Left lung (tissue), 10 donors: ENCODE results near the gene KHK. TPM values are rescaled to one million over a fixed set of nuclear protein-coding genes. Genes with fewer than 3 reads are reported as not detected.

Experiments
- ATAC-seq: fragments of 200-7000 bp; cut with Tn5 transposase; one replicate; pipeline ENCODE4 v1.9.1; 2020; ENCODE audit warnings: moderate library complexity
- DNase-seq, 4 donors: peaks; one replicate each; pipeline ENCODE4 v3.0.0-alpha.2; 2013 to 2020
- H3K27ac ChIP-seq, 2 donors: fragments of 200-600 bp; sonication (generic) in 1 of 2; one replicate each; pipeline versions ENCODE4 v1.5.0 to v1.8.0; 2020 to 2021
- H3K27me3 ChIP-seq, 2 donors: fragments of 200-600 bp; sonication (generic) in 1 of 2; one replicate each; pipeline versions ENCODE4 v1.5.0 to v1.8.0; 2020 to 2021
- H3K36me3 ChIP-seq, 2 donors: fragments of 200-600 bp; sonication (generic) in 1 of 2; one replicate each; pipeline versions ENCODE4 v1.5.0 to v1.8.0; 2020 to 2021
- H3K4me1 ChIP-seq, 2 donors: fragments of 200-600 bp; one replicate each; pipeline ENCODE4 v1.8.0; 2021
- H3K4me3 ChIP-seq, 2 donors: fragments of 200-600 bp; sonication (generic) in 1 of 2; one replicate each; pipeline versions ENCODE4 v1.5.0 to v1.8.0; 2020 to 2021; ENCODE audit warnings: mild to moderate bottlenecking in 1 of 2
- H3K9me3 ChIP-seq, 2 donors: fragments of 200-600 bp; sonication (generic) in 1 of 2; one replicate each; pipeline versions ENCODE4 v1.5.0 to v1.8.0; 2020 to 2021
- intact Hi-C, 2 donors: fragments of 100-400 bp; cut with DNase I; formaldehyde crosslinking; loops; one replicate each; pipeline versions ENCODE4 v1.11.2 to v1.14.2; 2022
- polyA plus RNA-seq, 6 donors: library from polyadenylated mRNA; unstranded; fragments of 120-200 nt; gene quantifications; one replicate each; pipeline ENCODE4 v1.2.1, GENCODE V29; 2013; ENCODE audit not compliant: insufficient read length in 6 of 6
- total RNA-seq, 2 donors: library from RNA; stranded (reverse); fragmentation: NEBNext Ultra II Directional; extraction: Animal tissue kit (Norgen Biotek cat#: 25700); gene quantifications; one replicate each; pipeline ENCODE4 v1.2.1, GENCODE V29; 2021
- TF ChIP-seq, protein P1 (sequence below), 2 donors: fragments of 200-600 bp; sonication (generic) in 1 of 2; IDR thresholded peaks; one replicate each; pipeline versions ENCODE4 v1.5.0 to v1.8.0; 2021; ENCODE audit warnings: antibody characterized with exemption in 2 of 2
- donor health status: DM: no; HTN: yes; CAD: no.
- donor health status: DM: no; HTN: no; CAD: no.

The KHK gene
- total and polyA plus RNA-seq, 8 donors: 3.8 to 11.5 (median 4.6) TPM

DNA sequence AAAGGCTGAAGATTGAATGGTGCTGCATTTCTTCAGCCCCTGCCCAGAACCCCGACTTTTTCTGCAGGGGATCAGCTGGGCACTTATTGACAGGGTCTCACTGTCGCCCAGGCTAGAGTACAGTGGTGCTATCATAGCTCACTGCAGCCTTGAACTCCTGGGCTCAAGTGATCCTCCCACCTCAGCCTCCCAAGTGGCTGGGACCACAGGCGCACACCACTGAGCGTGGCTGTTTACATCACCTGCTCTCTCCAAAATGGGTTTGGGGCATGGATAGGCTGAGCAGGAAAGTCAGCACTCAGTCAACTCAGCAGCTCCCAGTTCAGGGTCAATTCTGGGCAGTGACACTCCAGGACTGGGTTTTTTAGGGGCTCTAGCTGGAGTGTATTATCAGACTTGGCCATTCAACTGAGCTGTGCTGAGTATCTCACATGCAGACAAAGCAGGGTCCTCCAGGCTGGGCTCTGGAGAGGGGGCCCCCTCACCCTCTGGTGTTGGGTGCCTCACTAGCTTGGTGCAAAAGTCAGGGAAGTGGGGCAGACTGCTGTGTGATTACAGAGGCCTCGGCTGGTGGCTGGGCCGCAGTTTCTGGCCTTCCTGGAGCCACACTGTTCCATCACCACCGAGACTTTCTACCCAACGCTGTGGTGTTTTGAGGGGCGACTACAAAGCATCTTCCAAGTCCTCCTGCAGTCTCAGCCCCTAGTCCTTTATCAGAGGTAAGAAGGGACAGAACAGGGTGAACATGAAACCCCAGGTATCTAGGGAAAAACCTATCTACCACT, 41.5 kb downstream of the KHK start:
- no peak overlapping the region for H3K27ac ChIP-seq
- H3K4me1 ChIP-seq: peaks cover 3 to 14% of the 10 kb centered on the region in 2 donors
- ATAC-seq (no peak), DNase-seq (no peak)
- no peaks in the 10 kb centered on the region for H3K27me3 ChIP-seq
- TF ChIP-seq, protein P1, sequence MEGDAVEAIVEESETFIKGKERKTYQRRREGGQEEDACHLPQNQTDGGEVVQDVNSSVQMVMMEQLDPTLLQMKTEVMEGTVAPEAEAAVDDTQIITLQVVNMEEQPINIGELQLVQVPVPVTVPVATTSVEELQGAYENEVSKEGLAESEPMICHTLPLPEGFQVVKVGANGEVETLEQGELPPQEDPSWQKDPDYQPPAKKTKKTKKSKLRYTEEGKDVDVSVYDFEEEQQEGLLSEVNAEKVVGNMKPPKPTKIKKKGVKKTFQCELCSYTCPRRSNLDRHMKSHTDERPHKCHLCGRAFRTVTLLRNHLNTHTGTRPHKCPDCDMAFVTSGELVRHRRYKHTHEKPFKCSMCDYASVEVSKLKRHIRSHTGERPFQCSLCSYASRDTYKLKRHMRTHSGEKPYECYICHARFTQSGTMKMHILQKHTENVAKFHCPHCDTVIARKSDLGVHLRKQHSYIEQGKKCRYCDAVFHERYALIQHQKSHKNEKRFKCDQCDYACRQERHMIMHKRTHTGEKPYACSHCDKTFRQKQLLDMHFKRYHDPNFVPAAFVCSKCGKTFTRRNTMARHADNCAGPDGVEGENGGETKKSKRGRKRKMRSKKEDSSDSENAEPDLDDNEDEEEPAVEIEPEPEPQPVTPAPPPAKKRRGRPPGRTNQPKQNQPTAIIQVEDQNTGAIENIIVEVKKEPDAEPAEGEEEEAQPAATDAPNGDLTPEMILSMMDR (IDR thresholded peaks at IDR 0.05): no peak
- H3K36me3 ChIP-seq: peaks cover 0 to 35% of the 10 kb centered on the region in 2 donors
- no peaks in the 10 kb centered on the region for H3K9me3 ChIP-seq
- no peak overlapping the region for H3K4me3 ChIP-seq
- intact Hi-C loops: no loop called here

DNA sequence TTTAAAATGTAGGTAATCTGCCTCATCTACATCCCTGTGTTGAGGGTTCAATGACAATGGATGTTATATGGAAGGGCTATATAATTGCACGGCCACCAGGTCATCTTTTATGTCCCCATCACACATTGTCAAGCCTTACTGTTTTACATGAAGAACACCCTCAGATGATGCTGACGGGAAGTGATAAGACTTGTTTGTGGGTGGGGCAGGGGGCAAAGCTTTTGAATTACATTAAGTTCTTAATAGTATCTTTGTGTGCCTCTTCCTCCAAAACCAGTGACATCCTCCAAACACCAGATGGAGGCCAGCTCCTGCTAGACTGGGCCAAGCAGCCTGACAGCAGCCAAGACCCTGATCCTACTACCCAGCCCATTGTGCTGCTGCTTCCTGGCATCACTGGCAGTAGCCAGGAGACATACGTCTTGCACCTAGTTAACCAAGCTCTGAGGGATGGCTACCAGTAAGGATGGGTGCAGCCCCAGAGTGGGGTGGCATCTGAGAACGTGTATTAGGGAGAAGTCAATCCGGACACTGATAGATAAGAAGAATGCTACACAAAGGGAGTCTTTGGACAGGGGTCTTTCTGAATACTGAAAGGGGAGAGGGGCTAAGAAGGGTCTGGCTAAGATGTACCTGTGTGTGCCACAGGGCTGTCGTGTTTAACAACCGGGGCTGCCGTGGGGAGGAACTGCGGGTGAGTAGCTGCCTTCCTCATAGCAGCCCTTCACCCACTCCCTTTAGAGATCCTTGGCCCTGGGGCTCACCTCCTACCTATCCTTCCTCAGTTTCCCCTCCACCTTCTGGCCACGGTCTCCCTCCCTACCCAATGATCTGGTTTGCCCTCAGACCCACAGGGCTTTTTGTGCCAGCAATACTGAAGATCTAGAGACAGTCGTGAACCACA, 42.3 kb downstream of the KHK start:
- no peak for ATAC-seq
- Histone ChIP-seq H3K27me3 (no peaks in the 10 kb centered on the region), H3K27ac (no peak overlapping the region), H3K4me3 (no peak overlapping the region), H3K9me3 (no peaks in the 10 kb centered on the region), H3K36me3 (peaks cover 0 to 35% of the 10 kb centered on the region in 2 donors), H3K4me1 (peaks cover 9 to 17% of the 10 kb centered on the region in 2 donors)
- intact Hi-C loops: no loop called here
- TF ChIP-seq, protein P1 (IDR thresholded peaks at IDR 0.05): no peak
- no peak for DNase-seq

DNA sequence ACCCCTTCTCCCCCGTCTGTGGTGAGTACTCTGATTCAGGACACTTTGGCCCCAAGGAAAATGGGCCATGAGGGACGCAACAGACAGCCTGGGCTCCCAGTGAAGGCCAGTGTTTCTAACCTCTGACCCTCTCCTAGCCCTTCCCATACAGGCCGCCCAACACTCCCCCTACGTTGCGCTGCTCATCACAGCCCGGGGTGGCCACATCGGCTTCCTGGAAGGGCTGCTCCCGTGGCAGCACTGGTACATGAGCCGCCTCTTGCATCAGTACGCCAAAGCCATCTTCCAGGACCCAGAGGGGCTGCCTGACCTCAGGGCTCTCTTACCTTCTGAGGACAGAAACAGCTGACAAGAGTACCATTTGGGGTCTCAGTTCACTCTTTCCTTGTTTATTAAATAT, 43.8 kb downstream of the KHK start:
- ATAC-seq (no peak), DNase-seq (no peak)
- no peaks in the 10 kb centered on the region for H3K9me3 ChIP-seq
- TF ChIP-seq, protein P1 (IDR thresholded peaks at IDR 0.05): no peak
- H3K4me3 ChIP-seq: no peak overlapping the region
- peaks cover 0 to 35% of the 10 kb centered on the region in 2 donors for H3K36me3 ChIP-seq
- intact Hi-C loops: no loop called here
- no peak overlapping the region for H3K27ac ChIP-seq
- H3K27me3 ChIP-seq: no peaks in the 10 kb centered on the region
- peaks cover 9 to 16% of the 10 kb centered on the region in 2 donors for H3K4me1 ChIP-seq

DNA sequence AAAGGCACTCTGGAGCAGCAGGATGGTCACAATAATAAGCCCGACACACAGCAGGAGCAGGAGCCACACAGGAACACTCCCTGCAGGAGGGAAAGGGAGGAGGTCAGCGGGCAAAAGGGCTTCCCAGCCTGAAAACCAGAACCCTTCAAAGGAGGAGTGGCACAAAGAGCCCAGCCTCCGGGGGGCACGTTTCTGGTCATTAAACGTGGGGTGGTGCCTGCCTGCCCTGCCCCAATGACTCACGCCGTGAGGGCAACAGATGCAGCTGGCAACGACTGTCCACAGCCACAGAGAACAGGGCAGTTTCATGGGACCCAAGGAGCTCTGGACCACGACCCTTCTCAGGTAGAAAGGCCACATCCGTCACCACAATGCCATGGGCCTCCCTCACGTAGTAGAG, 44.9 kb downstream of the KHK start:
- Histone ChIP-seq H3K27me3 (no peaks in the 10 kb centered on the region), H3K27ac (no peak overlapping the region), H3K36me3 (peaks cover 0 to 35% of the 10 kb centered on the region in 2 donors), H3K9me3 (no peaks in the 10 kb centered on the region), H3K4me1 (peaks cover 9 to 16% of the 10 kb centered on the region in 2 donors), H3K4me3 (no peak overlapping the region)
- TF ChIP-seq, protein P1 (IDR thresholded peaks at IDR 0.05): no peak
- no peak for DNase-seq
- intact Hi-C loops: no loop called here
- no peak for ATAC-seq
